ENCODE data around the gene AQP12B. TPM values are rescaled to one million over a fixed set of nuclear protein-coding genes. Genes with fewer than 3 reads are reported as not detected.
A peak's percentile ranks its signal among the peaks of the same experiment; 100 is the strongest.
"Not testable (repeated sequence)": the region's sequence is repeated elsewhere in the genome, so short reads cannot be mapped to it uniquely, and the experiment has no call there.

The AQP12B gene
- total and polyA plus RNA-seq, 2 donors from 2014 or later: not detected

GRCh38 chr2:240692583-240693561, 10.2 kb upstream of the AQP12B start:
- H3K4me3 ChIP-seq (ENCODE audit: low read length in 3 of 3); FAIRE-seq; H3K27me3 ChIP-seq (ENCODE audit: control insufficient read depth, insufficient read depth, low read length); intact Hi-C loops (cut with DNase I); H3K9me3 ChIP-seq (ENCODE audit: control insufficient read depth in 2 of 3, insufficient read depth in 1 of 3, low read length in 3 of 3); H3K4me1 ChIP-seq (ENCODE audit: control insufficient read depth in 2 of 3, insufficient read depth in 2 of 3, low read depth in 1 of 3, low read length in 3 of 3); H3K36me3 ChIP-seq (ENCODE audit: control insufficient read depth in 2 of 3, insufficient read depth in 3 of 3, low read length in 3 of 3); H3K9ac ChIP-seq (ENCODE audit: low read length in 3 of 3); H3K27ac ChIP-seq (ENCODE audit: low read depth in 2 of 2, low read length in 2 of 2): not testable (repeated sequence)
- peak in 1 of 5 donors; percentile 50 for DNase-seq

DNA sequence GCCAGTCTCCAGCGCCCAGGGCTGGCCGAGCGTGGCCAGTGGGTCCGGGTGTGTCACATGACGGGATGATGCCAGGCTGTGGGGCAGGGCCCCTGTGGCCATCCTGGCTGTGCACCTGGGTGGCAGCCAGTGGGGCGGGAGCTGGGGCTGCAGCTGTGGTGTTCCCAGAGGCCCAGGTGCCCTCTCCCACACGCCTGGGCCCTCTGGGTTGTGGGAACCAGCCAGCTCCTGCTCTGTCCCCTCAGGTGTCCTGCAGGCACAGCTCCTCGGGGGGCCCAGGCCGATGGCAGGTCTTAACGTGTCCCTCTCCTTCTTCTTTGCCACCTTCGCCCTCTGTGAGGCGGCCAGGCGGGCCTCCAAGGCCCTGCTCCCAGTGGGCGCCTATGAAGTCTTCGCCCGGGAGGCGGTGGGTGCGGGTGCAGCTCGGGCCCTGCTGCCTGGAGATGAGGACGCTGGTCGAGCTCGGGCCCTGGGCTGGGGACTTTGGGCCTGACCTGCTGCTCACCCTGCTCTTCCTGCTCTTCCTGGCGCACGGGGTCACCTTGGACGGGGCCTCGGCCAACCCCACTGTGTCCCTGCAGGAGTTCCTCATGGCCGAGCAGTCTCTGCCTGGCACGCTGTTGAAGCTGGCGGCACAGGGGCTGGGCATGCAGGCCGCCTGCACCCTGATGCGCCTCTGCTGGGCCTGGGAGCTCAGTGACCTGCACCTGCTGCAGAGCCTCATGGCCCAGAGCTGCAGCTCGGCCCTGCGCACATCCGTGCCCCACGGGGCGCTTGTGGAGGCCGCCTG, 9.1 kb upstream of the AQP12B start, which contains the start of gene AQP12A:
Gene AQP12A (plus strand): TSS at position 236 of the 790 bp plus-strand sequence. CDS start 48 bp downstream, at position 284.
- H3K36me3 ChIP-seq (ENCODE audit: control insufficient read depth in 2 of 3, insufficient read depth in 3 of 3, low read length in 3 of 3); H3K27ac ChIP-seq (ENCODE audit: low read depth in 2 of 2, low read length in 2 of 2); H3K4me1 ChIP-seq (ENCODE audit: control insufficient read depth in 2 of 3, insufficient read depth in 2 of 3, low read depth in 1 of 3, low read length in 3 of 3); H3K9ac ChIP-seq (ENCODE audit: low read length in 3 of 3); H3K9me3 ChIP-seq (ENCODE audit: control insufficient read depth in 2 of 3, insufficient read depth in 1 of 3, low read length in 3 of 3); FAIRE-seq; H3K27me3 ChIP-seq (ENCODE audit: control insufficient read depth, insufficient read depth, low read length); intact Hi-C loops (cut with DNase I); H3K4me3 ChIP-seq (ENCODE audit: low read length in 3 of 3): not testable (repeated sequence)
- peak in 3 of 5 donors; percentile 8 to 73 (median 26) for DNase-seq

DNA sequence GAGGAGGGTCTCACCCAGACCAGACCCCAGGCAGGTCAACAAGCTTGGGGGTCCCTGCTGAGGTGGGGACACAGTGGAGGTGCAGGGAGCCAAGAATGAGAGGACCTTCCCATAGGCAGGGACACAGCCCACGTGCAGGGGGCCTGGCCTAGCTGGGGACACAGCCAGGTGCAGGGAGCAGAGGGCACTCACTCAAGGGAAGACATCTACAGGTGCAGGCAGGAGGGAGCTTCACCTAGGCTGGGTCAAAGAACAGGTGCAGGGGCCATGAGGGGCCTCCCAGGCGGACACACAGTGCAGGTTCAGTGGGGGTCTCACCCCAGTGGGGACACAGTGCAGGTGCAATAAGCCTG, 8.4 kb upstream of the AQP12B start:
- H3K9ac ChIP-seq (ENCODE audit: low read length in 3 of 3); H3K9me3 ChIP-seq (ENCODE audit: control insufficient read depth in 2 of 3, insufficient read depth in 1 of 3, low read length in 3 of 3); H3K36me3 ChIP-seq (ENCODE audit: control insufficient read depth in 2 of 3, insufficient read depth in 3 of 3, low read length in 3 of 3); H3K4me3 ChIP-seq (ENCODE audit: low read length in 3 of 3); intact Hi-C loops (cut with DNase I); H3K27me3 ChIP-seq (ENCODE audit: control insufficient read depth, insufficient read depth, low read length); FAIRE-seq; H3K27ac ChIP-seq (ENCODE audit: low read depth in 2 of 2, low read length in 2 of 2); H3K4me1 ChIP-seq (ENCODE audit: control insufficient read depth in 2 of 3, insufficient read depth in 2 of 3, low read depth in 1 of 3, low read length in 3 of 3): not testable (repeated sequence)
- peak in 1 of 5 donors; percentile 47 for DNase-seq

GRCh38 chr2:240690421-240691074, 7.9 kb upstream of the AQP12B start:
- H3K4me1 ChIP-seq (ENCODE audit: control insufficient read depth in 2 of 3, insufficient read depth in 2 of 3, low read depth in 1 of 3, low read length in 3 of 3); FAIRE-seq; H3K36me3 ChIP-seq (ENCODE audit: control insufficient read depth in 2 of 3, insufficient read depth in 3 of 3, low read length in 3 of 3); H3K9ac ChIP-seq (ENCODE audit: low read length in 3 of 3); H3K27ac ChIP-seq (ENCODE audit: low read depth in 2 of 2, low read length in 2 of 2); intact Hi-C loops (cut with DNase I); H3K9me3 ChIP-seq (ENCODE audit: control insufficient read depth in 2 of 3, insufficient read depth in 1 of 3, low read length in 3 of 3); H3K4me3 ChIP-seq (ENCODE audit: low read length in 3 of 3); H3K27me3 ChIP-seq (ENCODE audit: control insufficient read depth, insufficient read depth, low read length): not testable (repeated sequence)
- DNase-seq: peak in 2 of 5 donors; percentile 2 to 48

DNA sequence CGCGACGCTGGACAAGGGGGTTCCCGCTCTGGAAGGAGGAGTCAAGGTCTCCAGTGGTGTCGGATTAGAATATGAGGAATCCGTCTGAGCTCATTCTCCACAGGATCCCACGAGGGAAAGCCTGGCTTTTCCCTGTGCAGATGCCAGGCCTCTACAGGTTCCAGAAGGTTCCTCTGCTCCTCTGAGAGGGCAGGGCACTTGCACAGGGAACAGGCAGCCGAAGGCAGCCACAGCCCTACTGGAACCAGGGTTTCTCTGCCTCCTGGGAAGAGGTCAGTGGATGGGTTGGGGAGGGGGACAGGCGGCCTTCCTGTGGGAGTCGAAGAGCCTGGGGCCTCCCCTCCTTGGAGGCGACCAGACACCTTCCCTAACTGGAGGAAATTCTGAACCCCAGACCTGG, 7.3 kb upstream of the AQP12B start:
- intact Hi-C loops (cut with DNase I): no loop called here
- no peaks in the 10 kb centered on the region for H3K36me3 ChIP-seq (ENCODE audit: control insufficient read depth in 2 of 3, insufficient read depth in 3 of 3, low read length in 3 of 3)
- no peak for TF ChIP-seq CTCF (IDR thresholded peaks at IDR 0.05; ENCODE audit: borderline replicate concordance, extremely low read depth, insufficient read depth)
- H3K4me3 ChIP-seq (ENCODE audit: low read length in 3 of 3): no peak overlapping the region
- H3K9ac ChIP-seq (ENCODE audit: low read length in 3 of 3): no peak overlapping the region
- FAIRE-seq (no peak), DNase-seq (peak in 2 of 5 donors; percentile 7 to 32)
- H3K27me3 ChIP-seq (ENCODE audit: control insufficient read depth, insufficient read depth, low read length): no peaks in the 10 kb centered on the region
- H3K4me1 ChIP-seq (ENCODE audit: control insufficient read depth in 2 of 3, insufficient read depth in 2 of 3, low read depth in 1 of 3, low read length in 3 of 3): peaks cover 0 to 3% (median 2%) of the 10 kb centered on the region in 3 donors
- no peak overlapping the region for H3K27ac ChIP-seq (ENCODE audit: low read depth in 2 of 2, low read length in 2 of 2)
- no peaks in the 10 kb centered on the region for H3K9me3 ChIP-seq (ENCODE audit: control insufficient read depth in 2 of 3, insufficient read depth in 1 of 3, low read length in 3 of 3)
